Epithelial cell of alveolus of lung (primary cell): ENCODE measurements around the gene FNDC3A. TPM values are rescaled to one million over a fixed set of nuclear protein-coding genes. Genes with fewer than 3 reads are reported as not detected.

Source experiments
- total RNA-seq: library from RNA; depleted of rRNA; stranded (reverse); fragments of >200 nt; gene quantifications from 2 replicates; pipeline ENCODE4 v1.2.1, GENCODE V29; 2015

FNDC3A gene, protein sequence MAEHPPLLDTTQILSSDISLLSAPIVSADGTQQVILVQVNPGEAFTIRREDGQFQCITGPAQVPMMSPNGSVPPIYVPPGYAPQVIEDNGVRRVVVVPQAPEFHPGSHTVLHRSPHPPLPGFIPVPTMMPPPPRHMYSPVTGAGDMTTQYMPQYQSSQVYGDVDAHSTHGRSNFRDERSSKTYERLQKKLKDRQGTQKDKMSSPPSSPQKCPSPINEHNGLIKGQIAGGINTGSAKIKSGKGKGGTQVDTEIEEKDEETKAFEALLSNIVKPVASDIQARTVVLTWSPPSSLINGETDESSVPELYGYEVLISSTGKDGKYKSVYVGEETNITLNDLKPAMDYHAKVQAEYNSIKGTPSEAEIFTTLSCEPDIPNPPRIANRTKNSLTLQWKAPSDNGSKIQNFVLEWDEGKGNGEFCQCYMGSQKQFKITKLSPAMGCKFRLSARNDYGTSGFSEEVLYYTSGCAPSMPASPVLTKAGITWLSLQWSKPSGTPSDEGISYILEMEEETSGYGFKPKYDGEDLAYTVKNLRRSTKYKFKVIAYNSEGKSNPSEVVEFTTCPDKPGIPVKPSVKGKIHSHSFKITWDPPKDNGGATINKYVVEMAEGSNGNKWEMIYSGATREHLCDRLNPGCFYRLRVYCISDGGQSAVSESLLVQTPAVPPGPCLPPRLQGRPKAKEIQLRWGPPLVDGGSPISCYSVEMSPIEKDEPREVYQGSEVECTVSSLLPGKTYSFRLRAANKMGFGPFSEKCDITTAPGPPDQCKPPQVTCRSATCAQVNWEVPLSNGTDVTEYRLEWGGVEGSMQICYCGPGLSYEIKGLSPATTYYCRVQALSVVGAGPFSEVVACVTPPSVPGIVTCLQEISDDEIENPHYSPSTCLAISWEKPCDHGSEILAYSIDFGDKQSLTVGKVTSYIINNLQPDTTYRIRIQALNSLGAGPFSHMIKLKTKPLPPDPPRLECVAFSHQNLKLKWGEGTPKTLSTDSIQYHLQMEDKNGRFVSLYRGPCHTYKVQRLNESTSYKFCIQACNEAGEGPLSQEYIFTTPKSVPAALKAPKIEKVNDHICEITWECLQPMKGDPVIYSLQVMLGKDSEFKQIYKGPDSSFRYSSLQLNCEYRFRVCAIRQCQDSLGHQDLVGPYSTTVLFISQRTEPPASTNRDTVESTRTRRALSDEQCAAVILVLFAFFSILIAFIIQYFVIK
- total RNA-seq: 35.3 and 130 TPM in 2 replicates

DNA sequence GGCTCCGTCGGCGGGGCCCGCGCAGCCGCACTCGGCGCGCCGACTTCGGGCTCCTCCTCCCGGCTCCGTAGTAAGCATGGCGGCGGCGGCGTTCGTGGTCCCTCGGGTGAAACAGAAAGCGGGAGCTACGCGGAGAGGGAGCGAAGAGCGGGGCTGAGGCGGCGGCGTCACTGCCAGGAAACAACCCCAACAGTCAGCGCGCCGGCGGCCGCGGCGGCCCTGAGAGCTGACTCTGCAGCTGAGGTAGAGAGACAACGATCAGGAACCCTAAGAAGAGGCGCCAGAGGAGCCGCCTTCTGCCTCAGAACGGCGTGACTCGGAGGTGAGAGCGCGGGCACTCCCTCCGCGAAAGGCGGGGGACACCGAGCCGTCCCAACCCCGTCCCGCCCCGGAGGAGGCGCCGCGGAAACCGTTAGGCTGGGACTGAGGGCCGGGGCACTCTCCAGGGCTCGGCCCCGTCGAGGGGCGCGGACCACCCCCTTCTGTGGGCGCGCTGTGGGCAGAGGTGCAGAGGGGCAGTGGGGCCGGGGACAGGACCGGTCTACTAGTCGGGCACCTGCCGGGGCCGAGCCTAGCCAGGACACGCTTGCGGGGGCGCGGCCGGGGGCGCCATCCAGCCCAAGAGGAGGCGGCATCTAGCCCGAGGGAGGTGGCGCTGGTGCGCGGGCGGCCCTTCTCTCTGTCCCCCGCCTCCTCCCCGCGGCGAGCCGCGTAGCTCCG, at the start of gene FNDC3A:
Gene FNDC3A, plus strand, starts transcription at position 57 of the 720 bp plus-strand sequence. CDS start 30,279 bp downstream, outside the sequence.

DNA sequence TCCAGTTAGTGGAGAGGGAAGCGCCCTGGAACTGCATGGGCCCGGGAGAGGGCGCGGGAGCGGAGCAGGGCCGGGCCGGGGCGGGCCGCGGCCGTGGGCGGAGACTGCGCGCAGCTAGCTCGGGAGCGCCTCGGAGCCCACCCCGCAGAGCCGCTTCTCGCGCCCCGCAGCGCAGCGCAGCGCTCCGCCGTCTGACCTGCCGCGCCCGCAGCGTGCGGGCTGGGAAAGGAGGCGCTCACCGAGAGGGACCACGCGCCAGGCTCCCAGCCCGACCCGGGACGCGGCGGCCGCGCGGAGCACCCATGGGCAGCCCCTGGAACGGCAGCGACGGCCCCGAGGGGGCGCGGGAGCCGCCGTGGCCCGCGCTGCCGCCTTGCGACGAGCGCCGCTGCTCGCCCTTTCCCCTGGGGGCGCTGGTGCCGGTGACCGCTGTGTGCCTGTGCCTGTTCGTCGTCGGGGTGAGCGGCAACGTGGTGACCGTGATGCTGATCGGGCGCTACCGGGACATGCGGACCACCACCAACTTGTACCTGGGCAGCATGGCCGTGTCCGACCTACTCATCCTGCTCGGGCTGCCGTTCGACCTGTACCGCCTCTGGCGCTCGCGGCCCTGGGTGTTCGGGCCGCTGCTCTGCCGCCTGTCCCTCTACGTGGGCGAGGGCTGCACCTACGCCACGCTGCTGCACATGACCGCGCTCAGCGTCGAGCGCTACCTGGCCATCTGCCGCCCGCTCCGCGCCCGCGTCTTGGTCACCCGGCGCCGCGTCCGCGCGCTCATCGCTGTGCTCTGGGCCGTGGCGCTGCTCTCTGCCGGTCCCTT, 244.5 kb downstream of the FNDC3A start, which contains the start of gene MLNR:
Gene MLNR, plus strand, starts transcription at position 303 of the 820 bp plus-strand sequence. Its CDS starts 0 bp downstream, at position 303.

DNA sequence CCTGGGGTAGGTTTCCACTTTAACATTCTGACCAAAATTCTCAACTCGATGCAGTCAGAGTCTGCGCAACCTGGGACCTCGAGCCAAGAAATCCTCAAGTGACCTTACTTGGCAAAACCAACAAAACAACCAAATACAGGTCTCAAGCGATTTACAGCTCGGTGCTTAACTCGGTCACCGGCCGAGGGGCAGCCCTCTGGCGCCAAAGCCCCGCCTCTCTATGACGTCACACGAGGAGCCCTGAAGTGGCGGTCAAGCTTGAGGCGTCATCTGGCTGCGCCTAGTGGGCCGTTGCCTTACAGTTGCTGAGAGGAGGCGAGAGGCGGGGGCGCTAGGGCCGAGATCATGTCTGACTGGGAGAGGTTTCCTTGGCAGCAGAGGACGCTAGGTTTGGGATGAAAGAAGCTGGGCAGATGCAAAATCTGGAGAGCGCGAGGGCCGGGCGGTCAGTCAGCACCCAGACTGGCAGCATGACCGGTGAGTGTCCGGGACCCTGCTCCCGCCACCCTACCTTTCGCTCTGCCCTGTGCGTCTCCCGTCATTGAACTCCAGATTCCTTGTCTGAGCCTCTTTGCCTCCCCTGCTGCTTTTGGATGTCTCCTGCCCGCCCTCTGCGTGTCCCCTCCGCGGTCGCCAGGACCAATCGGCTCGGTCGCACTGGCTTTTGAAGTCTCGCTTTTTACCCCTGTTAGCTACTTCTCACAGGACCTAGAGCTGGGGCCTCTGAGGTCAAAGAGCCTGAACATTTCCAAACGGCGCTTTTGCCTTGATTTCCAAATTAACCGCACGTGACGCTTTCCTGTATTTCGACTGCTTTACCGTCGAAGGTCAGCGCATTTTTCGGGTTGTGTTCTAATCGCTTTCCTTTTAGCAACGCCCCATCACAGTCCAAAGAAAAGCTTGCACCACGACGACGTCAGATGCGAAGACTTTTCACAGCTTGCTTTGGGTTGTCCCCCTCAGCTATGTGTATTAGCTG, 272.2 kb downstream of the FNDC3A start, which contains the start of gene CDADC1:
Gene CDADC1, plus strand, starts transcription at position 283 of the 979 bp plus-strand sequence. Its CDS starts 113 bp downstream, at position 396.

Other genes starting within 250 kb of the FNDC3A start
- gene MLNR, start 244.4 kb downstream of the FNDC3A start, total RNA-seq: 0.40 TPM in 1 of 2 replicates, not detected in the other